ENCODE data around the gene JAK1.

- no peak for TF ChIP-seq GATA2 (IDR thresholded peaks at IDR 0.05; ENCODE audit: low read depth, low read length)
- TF ChIP-seq GATA3 (IDR thresholded peaks at IDR 0.05; ENCODE audit: low read depth, low read length) = no peak
Observed at GRCh38 chr1:64975127-64975526, 8.8 kb upstream of the JAK1 start.

All from SH-SY5Y (cell line).